Measurements from ENCODE around the gene ASTN2.

The ASTN2 gene

DNA sequence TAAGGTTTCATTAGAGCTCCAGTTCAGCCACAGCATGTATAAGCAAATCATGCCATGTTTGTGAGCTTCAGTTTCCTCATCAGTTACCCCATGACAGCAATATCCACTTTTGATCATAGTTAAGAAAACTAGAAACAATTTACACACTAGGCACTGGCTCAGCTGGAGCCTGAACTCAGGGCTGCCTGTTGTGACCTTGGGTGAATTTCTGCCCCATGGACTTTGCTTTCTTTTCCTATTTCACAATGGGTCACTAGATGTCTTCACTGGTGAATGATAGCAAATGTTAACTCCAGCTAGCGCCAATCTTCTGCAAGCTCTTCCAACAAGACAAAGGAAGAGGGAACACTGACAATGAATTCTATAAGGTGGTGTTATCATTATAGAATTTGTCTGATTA is 961.1 kb downstream of the ASTN2 start:
- Histone ChIP-seq H3K27me3 (ENCODE audit: insufficient read depth, low read length) (no peaks in the 10 kb centered on the region), H3K4me2 (ENCODE audit: low read length) (no peak overlapping the region), H3K27ac (ENCODE audit: low read depth, low read length, poor library complexity, severe bottlenecking) (no peak overlapping the region), H3K9me3 (ENCODE audit: low read length) (no peaks in the 10 kb centered on the region), H3K79me2 (ENCODE audit: insufficient read depth, low read length) (no peaks in the 10 kb centered on the region), H3K36me3 (ENCODE audit: insufficient read depth, low read length) (no peaks in the 10 kb centered on the region), H4K20me1 (ENCODE audit: insufficient read depth, low read length) (no peaks in the 10 kb centered on the region), H3K9ac (ENCODE audit: low read length) (no peak overlapping the region), H3F3A (ENCODE audit: insufficient read depth, low read length) (no peaks in the 10 kb centered on the region), H2AFZ (ENCODE audit: low read length) (no peak overlapping the region), H3K4me3 (ENCODE audit: low read depth, low read length, poor library complexity, severe bottlenecking) (no peak overlapping the region), H3K9me2 (ENCODE audit: low read depth, low read length) (no peaks in the 10 kb centered on the region), H3K4me1 (ENCODE audit: insufficient read depth, low read length, severe bottlenecking) (no peaks in the 10 kb centered on the region)
- TF ChIP-seq CTCF (IDR thresholded peaks at IDR 0.05; ENCODE audit: low read length) (no peak), EZH2 (IDR thresholded peaks at IDR 0.05; ENCODE audit: borderline replicate concordance, low read length) (no peak)

- H3K4me3 ChIP-seq (ENCODE audit: low read depth, low read length, poor library complexity, severe bottlenecking): no peak overlapping the region
- no peak overlapping the region for H2AFZ ChIP-seq (ENCODE audit: low read length)
- no peaks in the 10 kb centered on the region for H3K79me2 ChIP-seq (ENCODE audit: insufficient read depth, low read length)
- H3K9me2 ChIP-seq (ENCODE audit: low read depth, low read length): no peaks in the 10 kb centered on the region
- H3K9ac ChIP-seq (ENCODE audit: low read length): no peak overlapping the region
- H4K20me1 ChIP-seq (ENCODE audit: insufficient read depth, low read length): no peaks in the 10 kb centered on the region
- no peaks in the 10 kb centered on the region for H3F3A ChIP-seq (ENCODE audit: insufficient read depth, low read length)
- no peaks in the 10 kb centered on the region for H3K4me1 ChIP-seq (ENCODE audit: insufficient read depth, low read length, severe bottlenecking)
- no peaks in the 10 kb centered on the region for H3K9me3 ChIP-seq (ENCODE audit: low read length)
- H3K27me3 ChIP-seq (ENCODE audit: insufficient read depth, low read length): no peaks in the 10 kb centered on the region
- H3K36me3 ChIP-seq (ENCODE audit: insufficient read depth, low read length): no peaks in the 10 kb centered on the region
- no peak overlapping the region for H3K27ac ChIP-seq (ENCODE audit: low read depth, low read length, poor library complexity, severe bottlenecking)
- no peak overlapping the region for H3K4me2 ChIP-seq (ENCODE audit: low read length)
- no peak for TF ChIP-seq EZH2 (IDR thresholded peaks at IDR 0.05; ENCODE audit: borderline replicate concordance, low read length)
- TF ChIP-seq CTCF (IDR thresholded peaks at IDR 0.05; ENCODE audit: low read length): no peak
These were observed 962.2 kb downstream of the ASTN2 start for GRCh38 chr9:116452634-116453033.

- Histone ChIP-seq H3K9me2 (ENCODE audit: low read depth, low read length) (no peaks in the 10 kb centered on the region), H3F3A (ENCODE audit: insufficient read depth, low read length) (no peaks in the 10 kb centered on the region), H3K9ac (ENCODE audit: low read length) (no peak overlapping the region), H3K36me3 (ENCODE audit: insufficient read depth, low read length) (no peaks in the 10 kb centered on the region), H2AFZ (ENCODE audit: low read length) (no peak overlapping the region), H3K4me1 (ENCODE audit: insufficient read depth, low read length, severe bottlenecking) (no peaks in the 10 kb centered on the region), H3K27me3 (ENCODE audit: insufficient read depth, low read length) (no peaks in the 10 kb centered on the region), H3K4me2 (ENCODE audit: low read length) (no peak overlapping the region), H3K9me3 (ENCODE audit: low read length) (no peaks in the 10 kb centered on the region), H4K20me1 (ENCODE audit: insufficient read depth, low read length) (no peaks in the 10 kb centered on the region), H3K79me2 (ENCODE audit: insufficient read depth, low read length) (no peaks in the 10 kb centered on the region), H3K27ac (ENCODE audit: low read depth, low read length, poor library complexity, severe bottlenecking) (no peak overlapping the region), H3K4me3 (ENCODE audit: low read depth, low read length, poor library complexity, severe bottlenecking) (no peak overlapping the region)
- TF ChIP-seq CTCF (IDR thresholded peaks at IDR 0.05; ENCODE audit: low read length): no peak
- no peak for TF ChIP-seq EZH2 (IDR thresholded peaks at IDR 0.05; ENCODE audit: borderline replicate concordance, low read length)
These were observed 962.6 kb downstream of the ASTN2 start for GRCh38 chr9:116452227-116452626.

Measured in OCI-LY1 (cell line).